HEK293T (cell line): ENCODE measurements around the gene DKKL1.

Source experiments
- CTCF ChIA-PET: fragments of 350-600 bp; formaldehyde crosslinking; extraction: SDS; loops from one replicate; lab custom pipeline; 2021; ENCODE audit warnings: antibody characterized with exemption, inconsistent platforms; lab: Yijun Ruan, JAX
- POLR2A ChIA-PET: fragments of 350-600 bp; formaldehyde crosslinking; extraction: SDS; loops from one replicate; lab custom pipeline; 2020; ENCODE audit warnings: antibody characterized with exemption, inconsistent platforms; lab: Yijun Ruan, JAX
- DNase-seq: peaks from one replicate; pipeline ENCODE4 v3.0.0; 2012; ENCODE audit warnings: mixed read lengths; ENCODE audit errors: extremely low spot score
- ARNT ChIP-seq: fragments of 450-650 bp; IDR thresholded peaks from 2 replicates; pipeline ENCODE4 v1.6.1; 2017; ENCODE audit warnings: mild to moderate bottlenecking
- BHLHE40 ChIP-seq: fragments of 450-650 bp; IDR thresholded peaks from 2 replicates; pipeline ENCODE4 v1.6.1; 2016; ENCODE audit warnings: mild to moderate bottlenecking, moderate library complexity, borderline replicate concordance
- CTBP1 ChIP-seq: fragments of 450-650 bp; IDR thresholded peaks from 2 replicates; pipeline ENCODE4 v1.6.1; 2016; ENCODE audit warnings: borderline replicate concordance
- ELF4 ChIP-seq: fragments of 450-650 bp; IDR thresholded peaks from 2 replicates; pipeline ENCODE4 v1.6.1; 2017; ENCODE audit warnings: antibody characterized with exemption
- FOXA1 ChIP-seq: fragments of 450-650 bp; IDR thresholded peaks from 2 replicates; pipeline ENCODE4 v1.6.1; 2016; ENCODE audit warnings: mild to moderate bottlenecking
- FOXK2 ChIP-seq: fragments of 450-650 bp; IDR thresholded peaks from 2 replicates; pipeline ENCODE4 v1.6.1; 2016; ENCODE audit warnings: mild to moderate bottlenecking
- FOXM1 ChIP-seq: fragments of 450-650 bp; IDR thresholded peaks from 2 replicates; pipeline ENCODE4 v1.6.1; 2017; ENCODE audit warnings: mild to moderate bottlenecking, borderline replicate concordance
- HDGF ChIP-seq: fragments of 450-650 bp; IDR thresholded peaks from 2 replicates; pipeline ENCODE4 v1.6.1; 2017; ENCODE audit warnings: antibody characterized with exemption, borderline replicate concordance
- L3MBTL2 ChIP-seq: fragments of 450-650 bp; conservative IDR thresholded peaks from 2 replicates; pipeline ENCODE4 v1.6.1; 2016; ENCODE audit warnings: mild to moderate bottlenecking
- LEF1 ChIP-seq: fragments of 450-650 bp; IDR thresholded peaks from 2 replicates; pipeline ENCODE4 v1.6.1; 2017; ENCODE audit warnings: mild to moderate bottlenecking, borderline replicate concordance
- NFRKB ChIP-seq: fragments of 450-650 bp; IDR thresholded peaks from 2 replicates; pipeline ENCODE4 v1.6.1; 2016; ENCODE audit warnings: mild to moderate bottlenecking, moderate library complexity
- PKNOX1 ChIP-seq: fragments of 450-650 bp; IDR thresholded peaks from 2 replicates; pipeline ENCODE4 v1.6.1; 2016
- SP1 ChIP-seq: fragments of 450-650 bp; IDR thresholded peaks from 2 replicates; pipeline ENCODE4 v1.6.1; 2017
- SUZ12 ChIP-seq: fragments of 450-650 bp; IDR thresholded peaks from 2 replicates; pipeline ENCODE4 v1.6.1; 2016; ENCODE audit warnings: mild to moderate bottlenecking
- TARDBP ChIP-seq: fragments of 450-650 bp; IDR thresholded peaks from 2 replicates; pipeline ENCODE4 v1.6.1; 2016
- ZNF384 ChIP-seq: fragments of 450-650 bp; IDR thresholded peaks from 2 replicates; pipeline ENCODE4 v1.6.1; 2016

DKKL1 gene

DNA sequence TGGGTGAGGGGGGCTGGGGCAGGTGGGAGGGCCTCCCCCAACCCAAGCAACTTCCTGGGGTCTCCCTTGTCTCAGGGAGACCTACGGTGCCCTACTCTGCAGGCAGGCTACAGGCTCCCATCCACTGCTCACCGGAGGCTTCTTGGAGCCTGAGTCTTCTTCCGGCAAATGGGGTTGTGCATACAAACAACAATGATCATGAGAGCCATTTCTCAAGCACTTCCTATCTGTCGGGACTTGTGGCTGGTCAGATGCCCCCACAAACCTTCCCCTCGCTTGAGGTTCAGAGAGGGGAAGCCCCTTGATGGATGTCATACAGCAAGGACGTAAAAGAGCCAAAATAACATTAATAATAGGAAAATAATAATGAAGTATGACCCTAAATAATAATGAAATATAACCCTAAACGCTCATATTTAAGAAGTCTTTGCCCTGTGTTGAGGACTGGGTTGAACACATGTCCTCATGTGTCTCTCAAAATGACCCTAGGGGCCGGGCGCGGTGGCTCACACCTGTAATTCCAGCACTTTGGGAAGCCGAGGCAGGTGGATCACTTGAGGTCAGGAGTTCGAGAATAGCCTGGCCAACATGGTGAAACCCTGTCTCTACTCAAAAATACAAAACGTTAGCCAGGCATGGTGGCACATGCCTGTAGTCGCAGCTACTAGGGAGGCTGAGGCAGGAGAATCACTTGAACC is 27.7 kb upstream of the DKKL1 start:
- TF ChIP-seq CTBP1: no peak
- TF ChIP-seq NFRKB: no peak
- no peak for TF ChIP-seq LEF1
- no peak for TF ChIP-seq SUZ12
- no peak for TF ChIP-seq FOXM1
- no peak for TF ChIP-seq ARNT
- TF ChIP-seq PKNOX1: no peak
- no peak for TF ChIP-seq FOXA1
- no peak for TF ChIP-seq FOXK2
- TF ChIP-seq HDGF: no peak
- no peak for TF ChIP-seq TARDBP
- TF ChIP-seq L3MBTL2: no peak
- POLR2A ChIA-PET: interaction anchor here (1.1 kb wide), 1 partner anchor 24 kb away, joined by 3 read pairs; no protein-coding TSS in a partner anchor
- no peak for DNase-seq
- CTCF ChIA-PET: no interaction called here

DNA sequence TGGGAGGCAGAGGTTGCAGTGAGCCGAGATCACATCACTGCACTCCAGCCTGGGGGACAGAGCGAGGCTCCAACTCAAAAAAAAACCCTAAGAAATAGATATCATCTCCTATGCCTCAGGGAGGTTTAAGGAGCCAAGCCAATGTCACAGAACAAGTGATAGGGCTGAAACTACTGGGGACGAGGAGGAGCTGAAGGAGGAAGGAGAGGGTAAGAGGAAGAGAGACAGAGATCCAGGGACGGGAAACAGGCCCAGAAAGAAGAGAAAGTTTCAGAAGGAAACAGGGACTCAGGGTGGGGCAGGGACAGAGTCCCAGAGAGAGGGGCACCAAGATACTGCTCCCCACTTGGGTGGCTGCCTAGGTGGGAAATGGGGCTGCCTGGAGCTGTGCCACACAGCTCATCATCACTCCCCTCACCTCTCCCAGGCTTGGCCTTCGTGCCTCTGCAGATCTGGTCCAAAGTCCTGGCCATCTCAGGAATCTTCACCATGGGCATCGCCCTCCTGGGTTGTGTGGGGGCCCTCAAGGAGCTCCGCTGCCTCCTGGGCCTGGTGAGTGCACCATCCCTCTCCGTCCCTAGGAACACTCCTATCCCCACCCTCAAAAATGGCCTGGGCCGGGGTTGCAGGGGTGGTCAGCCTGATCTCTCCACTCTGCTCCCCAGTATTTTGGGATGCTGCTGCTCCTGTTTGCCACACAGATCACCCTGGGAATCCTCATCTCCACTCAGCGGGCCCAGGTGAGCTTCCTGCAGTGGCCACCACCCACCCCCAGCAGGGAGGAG is 27.0 kb upstream of the DKKL1 start:
- ChIA-PET CTCF (no interaction called here), POLR2A (no interaction called here)
- no peak for DNase-seq
- TF ChIP-seq NFRKB (no peak), BHLHE40 (no peak), LEF1 (no peak), HDGF (no peak), PKNOX1 (no peak), L3MBTL2 (no peak), TARDBP (no peak), ARNT (no peak), ZNF384 (no peak), SUZ12 (no peak), SP1 (no peak), CTBP1 (no peak), FOXM1 (no peak), FOXK2 (no peak), ELF4 (no peak), FOXA1 (no peak)

- no peak for TF ChIP-seq SP1
- no peak for TF ChIP-seq ELF4
- TF ChIP-seq NFRKB: no peak
- no peak for TF ChIP-seq PKNOX1
- no peak for TF ChIP-seq FOXA1
- TF ChIP-seq TARDBP: no peak
- no peak for TF ChIP-seq CTBP1
- no peak for TF ChIP-seq L3MBTL2
- no peak for TF ChIP-seq LEF1
- no peak for TF ChIP-seq FOXM1
- TF ChIP-seq HDGF: no peak
- no peak for TF ChIP-seq FOXK2
- TF ChIP-seq SUZ12: no peak
- TF ChIP-seq BHLHE40: no peak
- POLR2A ChIA-PET: no interaction called here
- no peak for DNase-seq
- CTCF ChIA-PET: no interaction called here
Measured at GRCh38 chr19:49337267-49338022, 26.2 kb upstream of the DKKL1 start.

DNA sequence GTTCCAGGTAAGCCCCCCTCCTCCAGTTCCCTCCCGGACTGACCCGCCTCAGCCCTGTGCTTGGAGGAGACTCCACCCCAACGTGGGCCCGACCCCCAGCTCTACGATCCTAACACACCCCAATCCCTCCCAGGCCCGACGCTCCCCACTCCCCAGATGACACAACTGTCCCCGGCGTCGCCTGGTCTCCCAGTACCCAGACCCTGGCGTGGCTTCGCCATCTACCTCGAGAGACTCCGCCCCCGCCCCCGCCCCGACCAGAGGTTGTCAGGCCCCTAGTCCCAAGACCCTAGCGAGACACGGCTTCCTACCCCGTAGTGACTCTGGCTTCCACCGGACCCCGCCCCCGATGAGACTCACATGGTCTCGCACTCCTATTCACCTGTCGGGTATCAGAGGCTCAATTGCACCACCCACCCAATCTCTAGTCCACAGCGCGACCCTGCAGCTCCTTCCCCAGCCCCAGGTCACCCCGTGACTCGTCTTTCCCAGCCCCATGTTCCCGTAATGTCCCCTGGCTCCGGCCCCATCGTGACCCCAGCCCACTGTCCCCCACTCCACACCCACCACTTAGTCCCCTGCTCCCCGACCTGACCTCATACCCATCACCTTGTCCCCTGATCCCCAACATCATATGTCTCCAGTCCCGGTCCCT is 25.5 kb upstream of the DKKL1 start:
- ChIA-PET POLR2A (no interaction called here), CTCF (no interaction called here)
- no peak for TF ChIP-seq PKNOX1
- TF ChIP-seq FOXM1: no peak
- TF ChIP-seq LEF1: no peak
- no peak for TF ChIP-seq ELF4
- TF ChIP-seq ZNF384: no peak
- TF ChIP-seq FOXA1: no peak
- TF ChIP-seq TARDBP: no peak
- no peak for TF ChIP-seq FOXK2
- no peak for TF ChIP-seq HDGF
- no peak for TF ChIP-seq SP1
- no peak for TF ChIP-seq ARNT
- TF ChIP-seq NFRKB: no peak
- TF ChIP-seq CTBP1: no peak
- TF ChIP-seq BHLHE40: no peak
- no peak for TF ChIP-seq SUZ12
- no peak for TF ChIP-seq L3MBTL2
- no peak for DNase-seq
